Loucy (cell line): ENCODE measurements around the gene OR5K1.

Experiments used
- H2AFZ ChIP-seq: fragments of 200-600 bp; sonication (generic); 2 replicates; pipeline ENCODE4 v1.6.0; 2016; ENCODE audit warnings: antibody characterized with exemption, mild to moderate bottlenecking, low read length, moderate library complexity
- H3F3A ChIP-seq: fragments of 200-600 bp; 2 replicates; pipeline ENCODE4 v1.6.0; 2016; ENCODE audit warnings: antibody characterized with exemption, low read depth, mild to moderate bottlenecking
- H3K27me3 ChIP-seq: fragments of 200-600 bp; sonication (generic); 2 replicates; pipeline ENCODE4 v1.6.1; 2014; ENCODE audit warnings: low read length, mild to moderate bottlenecking; ENCODE audit not compliant: insufficient read depth, poor library complexity, severe bottlenecking
- H3K36me3 ChIP-seq: fragments of 200-600 bp; sonication (generic); 2 replicates; pipeline ENCODE4 v1.6.1; 2016; ENCODE audit warnings: low read length; ENCODE audit not compliant: insufficient read depth
- H3K4me1 ChIP-seq: fragments of 200-600 bp; sonication (generic); 2 replicates; pipeline ENCODE4 v1.5.1; 2014; ENCODE audit warnings: low read length, mild to moderate bottlenecking; ENCODE audit not compliant: insufficient read depth, poor library complexity, severe bottlenecking
- H3K4me2 ChIP-seq: fragments of 200-600 bp; sonication (generic); 2 replicates; pipeline ENCODE4 v1.6.0; 2014; ENCODE audit warnings: antibody characterized with exemption, low read length, low read depth, mild to moderate bottlenecking; ENCODE audit not compliant: poor library complexity, severe bottlenecking
- H3K4me3 ChIP-seq: fragments of 200-600 bp; sonication (generic); 2 replicates; pipeline ENCODE4 v1.5.1; 2014; ENCODE audit warnings: low read length, mild to moderate bottlenecking, mixed read lengths; ENCODE audit not compliant: poor library complexity, severe bottlenecking
- H3K79me2 ChIP-seq: fragments of 200-600 bp; sonication (generic); 2 replicates; pipeline ENCODE4 v1.6.1; 2014; ENCODE audit warnings: low read length; ENCODE audit not compliant: insufficient read depth
- H3K9ac ChIP-seq: fragments of 200-600 bp; sonication (generic); 2 replicates; pipeline ENCODE4 v1.6.0; 2014; ENCODE audit warnings: mild to moderate bottlenecking, low read depth, low read length, moderate library complexity; ENCODE audit not compliant: poor library complexity, severe bottlenecking
- H3K9me2 ChIP-seq: fragments of 200-600 bp; sonication (generic); replicated peaks from 2 replicates; pipeline ENCODE4 v1.6.1; 2016; ENCODE audit warnings: low read depth, low read length, mixed read lengths
- H3K9me3 ChIP-seq: fragments of 200-600 bp; sonication (generic); 2 replicates; pipeline ENCODE4 v1.6.1; 2014; ENCODE audit warnings: mild to moderate bottlenecking, antibody characterized with exemption, low read length, low read depth; ENCODE audit not compliant: insufficient read depth
- H4K20me1 ChIP-seq: fragments of 200-600 bp; sonication (generic); 2 replicates; pipeline ENCODE4 v1.6.0; 2014; ENCODE audit warnings: antibody characterized with exemption, low read length, mild to moderate bottlenecking; ENCODE audit not compliant: insufficient read depth, poor library complexity, severe bottlenecking
- EZH2phosphoT487 ChIP-seq: fragments of 200-600 bp; IDR thresholded peaks from 2 replicates; pipeline ENCODE4 v1.6.1; 2018; ENCODE audit warnings: antibody characterized with exemption, mild to moderate bottlenecking, moderate library complexity, borderline replicate concordance
- TF ChIP-seq, protein P1 (sequence below): fragments of 200-600 bp; sonication (generic); conservative IDR thresholded peaks from 2 replicates; pipeline ENCODE4 v1.5.1; 2014; ENCODE audit warnings: mild to moderate bottlenecking, antibody characterized with exemption, low read length

OR5K1 gene

DNA sequence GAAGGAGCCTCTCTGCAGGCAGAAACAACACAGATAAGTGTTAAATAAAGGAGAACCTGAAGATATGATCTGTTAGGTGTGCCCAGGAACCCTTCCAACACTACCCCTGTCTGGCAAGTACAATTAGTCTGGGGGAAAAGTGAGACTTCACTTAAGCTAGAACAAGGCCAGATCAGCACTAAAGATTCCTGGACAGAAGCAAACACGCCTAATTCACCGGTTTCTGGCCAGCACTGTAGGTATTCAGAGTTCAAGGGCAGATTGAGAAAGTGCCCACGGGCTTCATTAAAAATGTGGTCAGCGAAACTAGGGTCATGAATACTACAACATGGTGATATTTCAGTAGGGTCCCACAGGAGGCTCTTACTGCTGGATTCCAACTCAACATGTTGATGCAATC is 28.6 kb upstream of the OR5K1 start:
- Histone ChIP-seq H3K4me3 (no peak overlapping the region), H3K9ac (no peak overlapping the region), H3K27me3 (no peaks in the 10 kb centered on the region), H3K9me2 (no peaks in the 10 kb centered on the region), H4K20me1 (no peaks in the 10 kb centered on the region), H3F3A (no peaks in the 10 kb centered on the region), H2AFZ (no peak overlapping the region), H3K36me3 (no peaks in the 10 kb centered on the region), H3K4me1 (no peaks in the 10 kb centered on the region), H3K9me3 (peaks cover 11% of the 10 kb centered on the region; the same call in 1 of the 2 replicates), H3K4me2 (no peak overlapping the region), H3K79me2 (no peaks in the 10 kb centered on the region)
- no peak for TF ChIP-seq EZH2phosphoT487
- TF ChIP-seq, protein P1, sequence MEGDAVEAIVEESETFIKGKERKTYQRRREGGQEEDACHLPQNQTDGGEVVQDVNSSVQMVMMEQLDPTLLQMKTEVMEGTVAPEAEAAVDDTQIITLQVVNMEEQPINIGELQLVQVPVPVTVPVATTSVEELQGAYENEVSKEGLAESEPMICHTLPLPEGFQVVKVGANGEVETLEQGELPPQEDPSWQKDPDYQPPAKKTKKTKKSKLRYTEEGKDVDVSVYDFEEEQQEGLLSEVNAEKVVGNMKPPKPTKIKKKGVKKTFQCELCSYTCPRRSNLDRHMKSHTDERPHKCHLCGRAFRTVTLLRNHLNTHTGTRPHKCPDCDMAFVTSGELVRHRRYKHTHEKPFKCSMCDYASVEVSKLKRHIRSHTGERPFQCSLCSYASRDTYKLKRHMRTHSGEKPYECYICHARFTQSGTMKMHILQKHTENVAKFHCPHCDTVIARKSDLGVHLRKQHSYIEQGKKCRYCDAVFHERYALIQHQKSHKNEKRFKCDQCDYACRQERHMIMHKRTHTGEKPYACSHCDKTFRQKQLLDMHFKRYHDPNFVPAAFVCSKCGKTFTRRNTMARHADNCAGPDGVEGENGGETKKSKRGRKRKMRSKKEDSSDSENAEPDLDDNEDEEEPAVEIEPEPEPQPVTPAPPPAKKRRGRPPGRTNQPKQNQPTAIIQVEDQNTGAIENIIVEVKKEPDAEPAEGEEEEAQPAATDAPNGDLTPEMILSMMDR, result no peak

DNA sequence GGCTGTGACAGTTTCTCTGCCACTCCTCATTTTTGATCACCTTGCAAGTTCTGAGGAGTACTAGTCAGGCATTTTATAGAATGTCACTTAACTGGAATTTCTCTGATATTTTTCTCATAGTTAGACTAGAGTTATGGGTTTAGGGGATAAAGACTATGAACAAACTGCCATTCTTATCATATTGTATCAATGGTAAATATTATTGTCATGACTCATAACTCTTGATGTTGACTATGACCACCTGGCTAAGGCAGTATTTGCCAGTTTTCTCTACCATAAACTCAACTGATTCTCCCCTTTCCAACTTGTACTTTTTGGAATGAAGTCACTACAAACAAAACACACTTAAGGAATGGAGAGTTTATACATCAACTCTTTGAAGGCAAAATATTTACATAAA is 22.7 kb upstream of the OR5K1 start:
- Histone ChIP-seq H3K27me3 (no peaks in the 10 kb centered on the region), H3K9me2 (no peaks in the 10 kb centered on the region), H3K4me3 (no peak overlapping the region), H3K36me3 (no peaks in the 10 kb centered on the region), H3K9me3 (no peaks in the 10 kb centered on the region), H2AFZ (no peak overlapping the region), H3K4me1 (no peaks in the 10 kb centered on the region), H3F3A (no peaks in the 10 kb centered on the region), H3K9ac (no peak overlapping the region), H3K4me2 (no peak overlapping the region), H3K79me2 (no peaks in the 10 kb centered on the region), H4K20me1 (no peaks in the 10 kb centered on the region)
- no peak for TF ChIP-seq EZH2phosphoT487
- TF ChIP-seq, protein P1, result no peak

DNA sequence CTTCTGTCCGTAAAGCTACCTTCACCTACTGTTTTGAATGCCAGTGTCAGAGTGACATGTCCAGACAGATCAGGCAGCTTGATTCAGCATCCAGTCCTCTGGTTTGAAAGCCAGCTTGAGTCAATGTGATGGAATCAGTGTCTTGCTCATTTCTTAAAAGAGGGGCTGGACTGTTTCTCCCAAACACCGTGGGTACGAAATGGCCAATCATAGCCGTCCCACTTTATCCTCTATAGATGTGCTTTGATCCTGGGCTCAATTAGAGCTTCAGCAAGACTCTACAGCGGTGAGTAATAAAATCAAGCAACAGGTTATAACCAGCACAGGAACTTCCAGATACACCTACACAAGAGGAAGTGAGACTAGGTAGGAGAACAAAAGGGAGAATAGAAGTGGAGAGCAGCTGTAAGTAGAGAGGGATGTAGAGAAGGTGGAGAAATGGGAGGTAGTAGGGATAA is 17.0 kb upstream of the OR5K1 start:
- Histone ChIP-seq H4K20me1 (no peaks in the 10 kb centered on the region), H2AFZ (no peak overlapping the region), H3F3A (no peaks in the 10 kb centered on the region), H3K27me3 (no peaks in the 10 kb centered on the region), H3K9me2 (no peaks in the 10 kb centered on the region), H3K4me3 (no peak overlapping the region), H3K79me2 (no peaks in the 10 kb centered on the region), H3K9me3 (no peaks in the 10 kb centered on the region), H3K36me3 (no peaks in the 10 kb centered on the region), H3K9ac (no peak overlapping the region), H3K4me1 (no peaks in the 10 kb centered on the region), H3K4me2 (no peak overlapping the region)
- no peak for TF ChIP-seq EZH2phosphoT487
- TF ChIP-seq, protein P1, result no peak
